Measurements from ENCODE around the gene ZBTB46.

GRCh38 chr20:63709149-63709527, 121.9 kb downstream of the ZBTB46 start:
- TF ChIP-seq CTCF (IDR thresholded peaks at IDR 0.05) (no peak), POLR2A (IDR thresholded peaks at IDR 0.05) (no peak)

Measured in tibial nerve (tissue), 3 donors.